K562 treated with DMSO at 1 percent for 48 hours (cell line): ENCODE results near the gene TAT. TPM values are rescaled to one million over a fixed set of nuclear protein-coding genes. Genes with fewer than 3 reads are reported as not detected.

ENCODE experiments used
- total RNA-seq: library from RNA; unstranded; fragments of 300-600 nt; gene quantifications from 2 replicates; pipeline ENCODE4 v1.2.3, GENCODE V29; 2022; ENCODE audit warnings: low replicate concordance; ENCODE audit errors: extremely low read depth

TAT gene
- total RNA-seq, result not detected in 2 replicates

GRCh38 chr16:71576971-71577370, at the start of gene TAT:
TSS of gene TAT (minus strand) at chr16:71577092. CDS start at chr16:71576415, 677 bp downstream.

GRCh38 chr16:71626018-71626857, 49.3 kb upstream of the TAT start, which contains the start of gene MARVELD3:
TSS of gene MARVELD3 (plus strand) at chr16:71626184. CDS start at chr16:71626230, 46 bp downstream.

GRCh38 chr16:71526111-71526631, 50.7 kb downstream of the TAT start, which contains the start of gene CHST4:
TSS of gene CHST4 (plus strand) at chr16:71526426. CDS start at chr16:71536678, 10,252 bp downstream.

Other genes starting within 250 kb of the TAT start
- not detected in 2 replicates for gene CALB2, start 218.4 kb downstream of the TAT start, total RNA-seq
- gene TLE7, start 135.0 kb downstream of the TAT start, total RNA-seq, result not detected in 2 replicates
- not detected in 2 replicates for gene ZNF23, start 114.8 kb downstream of the TAT start, total RNA-seq
- not detected in 2 replicates for gene ZNF19, start 87.8 kb downstream of the TAT start, total RNA-seq
- gene CHST4, start 50.7 kb downstream of the TAT start, total RNA-seq, result not detected in 2 replicates
- gene MARVELD3, start 49.1 kb upstream of the TAT start, total RNA-seq, result not detected in 2 replicates
- not detected in 2 replicates for gene PHLPP2, start 147.6 kb upstream of the TAT start, total RNA-seq
- gene AP1G1, start 231.7 kb upstream of the TAT start, total RNA-seq, result not detected in 2 replicates